CD4-positive, alpha-beta T cell treated with Interferon gamma for 1 hour (primary cell): ENCODE results near the gene GLCE.
"Not testable (repeated sequence)": the region's sequence is repeated elsewhere in the genome, so short reads cannot be mapped to it uniquely, and the experiment has no call there.

Experiments
- DNase-seq: peaks from one replicate; pipeline ENCODE4 v3.0.0-alpha.2; 2020

Gene GLCE

GRCh38 chr15:69277316-69277715 lies 116.9 kb downstream of the GLCE start:
- DNase-seq: no peak

GRCh38 chr15:69279636-69280035 lies 119.2 kb downstream of the GLCE start:
- no peak for DNase-seq

GRCh38 chr15:69280783-69281182 lies 120.3 kb downstream of the GLCE start:
- no peak for DNase-seq

GRCh38 chr15:69282104-69282743 lies 121.8 kb downstream of the GLCE start:
- DNase-seq: no peak

GRCh38 chr15:69285834-69286233 lies 125.4 kb downstream of the GLCE start:
- no peak for DNase-seq

- no peak for DNase-seq
Measured at GRCh38 chr15:69288011-69288410, 127.6 kb downstream of the GLCE start.

- no peak for DNase-seq
Measured at GRCh38 chr15:69288531-69289341, 128.3 kb downstream of the GLCE start.

GRCh38 chr15:69289342-69290146 lies 129.1 kb downstream of the GLCE start:
- DNase-seq: no peak

GRCh38 chr15:69290346-69291164 lies 130.1 kb downstream of the GLCE start:
- DNase-seq: no peak

GRCh38 chr15:69291651-69292050 lies 131.2 kb downstream of the GLCE start:
- DNase-seq: not testable (repeated sequence)

- DNase-seq: no peak
Measured at GRCh38 chr15:69292826-69293420, 132.5 kb downstream of the GLCE start.

- DNase-seq: no peak
Measured at GRCh38 chr15:69293741-69294615, 133.5 kb downstream of the GLCE start.

- DNase-seq: no peak
Measured at GRCh38 chr15:69296606-69297005, 136.2 kb downstream of the GLCE start.

- DNase-seq: no peak
Measured at GRCh38 chr15:69297642-69298353, 137.4 kb downstream of the GLCE start.

- no peak for DNase-seq
Measured at GRCh38 chr15:69298354-69298696, 137.9 kb downstream of the GLCE start.

GRCh38 chr15:69298697-69299441 lies 138.4 kb downstream of the GLCE start, which contains the start of gene PAQR5:
TSS of gene PAQR5 (plus strand) at chr15:69298912. CDS start at chr15:69360081, 61,169 bp downstream.
- DNase-seq: no peak

- DNase-seq: no peak
Measured at GRCh38 chr15:69299451-69299886, 139.0 kb downstream of the GLCE start.

- no peak for DNase-seq
Measured at GRCh38 chr15:69299943-69300588, 139.6 kb downstream of the GLCE start.

- not testable (repeated sequence) for DNase-seq
Measured at GRCh38 chr15:69301101-69301500, 140.7 kb downstream of the GLCE start.
